Endothelial cell (in vitro differentiated cells): Measurements from ENCODE around the gene MYH9. TPM values are rescaled to one million over a fixed set of nuclear protein-coding genes. Genes with fewer than 3 reads are reported as not detected.
A peak's percentile ranks its signal among the peaks of the same experiment; 100 is the strongest.

Source experiments
- DNase-seq: peaks from one replicate; pipeline ENCODE4 v3.0.0; 2021; ENCODE audit warnings: low spot score
- H3K27ac Mint-ChIP-seq: one replicate; pipeline ENCODE4 v1.8.0; 2021; ENCODE audit warnings: mixed read lengths, inconsistent platforms; ENCODE audit not compliant: unreplicated experiment
- H3K27me3 Mint-ChIP-seq: one replicate; pipeline ENCODE4 v1.8.0; 2021; ENCODE audit warnings: mild to moderate bottlenecking, moderate library complexity, mixed read lengths, inconsistent platforms; ENCODE audit not compliant: unreplicated experiment
- H3K36me3 Mint-ChIP-seq: one replicate; pipeline ENCODE4 v1.8.0; 2021; ENCODE audit warnings: mild to moderate bottlenecking, low read depth, mixed read lengths, inconsistent platforms; ENCODE audit not compliant: unreplicated experiment
- H3K4me1 Mint-ChIP-seq: one replicate; pipeline ENCODE4 v1.8.0; 2021; ENCODE audit warnings: mild to moderate bottlenecking, mixed read lengths, inconsistent platforms; ENCODE audit not compliant: unreplicated experiment
- H3K4me3 Mint-ChIP-seq: one replicate; pipeline ENCODE4 v1.8.0; 2021; ENCODE audit warnings: mild to moderate bottlenecking, mixed read lengths, inconsistent platforms; ENCODE audit not compliant: unreplicated experiment
- H3K9me3 Mint-ChIP-seq: one replicate; pipeline ENCODE4 v1.8.0; 2021; ENCODE audit warnings: mixed read lengths, inconsistent platforms; ENCODE audit not compliant: unreplicated experiment
- CTCF ChIP-seq: fragments of 200-600 bp; sonication (generic); IDR thresholded peaks from one replicate; pipeline ENCODE4 v1.5.0; 2021; ENCODE audit warnings: antibody characterized with exemption; ENCODE audit not compliant: unreplicated experiment
- total RNA-seq: library from RNA; stranded (reverse); fragmentation: NEBNext Ultra II Directional; extraction: Animal tissue kit (Norgen Biotek cat#: 25700); gene quantifications from one replicate; pipeline ENCODE4 v1.2.1, GENCODE V29; 2021; ENCODE audit not compliant: unreplicated experiment

MYH9 gene
- total RNA-seq, 1 donor from 2014 or later: 931 TPM

- peaks cover 10% of the 10 kb centered on the region for H3K27me3 Mint-ChIP-seq
These were observed 39.0 kb downstream of the MYH9 start for GRCh38 chr22:36348760-36349159.

GRCh38 chr22:36347094-36347493 is 40.7 kb downstream of the MYH9 start:
- Mint-ChIP-seq H3K27me3 (peaks cover 12% of the 10 kb centered on the region), H3K4me1 (peaks cover 46% of the 10 kb centered on the region), H3K4me3 (no peak overlapping the region), H3K27ac (no peak overlapping the region), H3K36me3 (peaks cover 22% of the 10 kb centered on the region), H3K9me3 (no peaks in the 10 kb centered on the region)
- TF ChIP-seq CTCF: no peak
- no peak for DNase-seq

More at GRCh38 chr22:36348760-36349159, 39.0 kb downstream of the MYH9 start:
- H3K9me3 Mint-ChIP-seq: no peaks in the 10 kb centered on the region
- peak overlapping the region; percentile 49 for H3K27ac Mint-ChIP-seq
- peaks cover 53% of the 10 kb centered on the region for H3K4me1 Mint-ChIP-seq
- peak overlapping the region; percentile 52 for H3K4me3 Mint-ChIP-seq
- peaks cover 13% of the 10 kb centered on the region for H3K36me3 Mint-ChIP-seq
- TF ChIP-seq CTCF: no peak
- no peak for DNase-seq

GRCh38 chr22:36344106-36344827 is 43.5 kb downstream of the MYH9 start:
- H3K4me3 Mint-ChIP-seq: peak overlapping the region; percentile 70

GRCh38 chr22:36343720-36344105 is 44.1 kb downstream of the MYH9 start:
- peak overlapping the region; percentile 51 for H3K27ac Mint-ChIP-seq
- peak overlapping the region; percentile 70 for H3K4me3 Mint-ChIP-seq
- peaks cover 36% of the 10 kb centered on the region for H3K4me1 Mint-ChIP-seq
- DNase-seq: no peak
- H3K27me3 Mint-ChIP-seq: peaks cover 4% of the 10 kb centered on the region
- TF ChIP-seq CTCF: no peak
- H3K9me3 Mint-ChIP-seq: no peaks in the 10 kb centered on the region
- H3K36me3 Mint-ChIP-seq: peaks cover 48% of the 10 kb centered on the region

More at GRCh38 chr22:36344106-36344827, 43.5 kb downstream of the MYH9 start:
- peak overlapping the region; percentile 51 for H3K27ac Mint-ChIP-seq
- no peak for TF ChIP-seq CTCF
- no peaks in the 10 kb centered on the region for H3K9me3 Mint-ChIP-seq
- peaks cover 42% of the 10 kb centered on the region for H3K4me1 Mint-ChIP-seq
- peaks cover 43% of the 10 kb centered on the region for H3K36me3 Mint-ChIP-seq
- no peak for DNase-seq
- H3K27me3 Mint-ChIP-seq: peaks cover 6% of the 10 kb centered on the region

- Mint-ChIP-seq H3K4me3 (peak overlapping the region; percentile 70), H3K9me3 (no peaks in the 10 kb centered on the region), H3K27me3 (peaks cover 4% of the 10 kb centered on the region), H3K27ac (peak overlapping the region; percentile 51), H3K4me1 (peaks cover 36% of the 10 kb centered on the region), H3K36me3 (peaks cover 48% of the 10 kb centered on the region)
- no peak for TF ChIP-seq CTCF
- DNase-seq: no peak
These were observed 44.6 kb downstream of the MYH9 start for GRCh38 chr22:36343070-36343719.
